Astrocyte (in vitro differentiated cells and primary cell): ENCODE results near the gene DSCAM.

Experiments used
- CTCF ChIP-seq: IDR thresholded peaks from 2 replicates; pipeline ENCODE4 v1.5.1; 2011; ENCODE audit warnings: low read depth, mild to moderate bottlenecking, inconsistent platforms, low read length, moderate library complexity; ENCODE audit not compliant: insufficient read depth
- EZH2 ChIP-seq: IDR thresholded peaks from 2 replicates; pipeline ENCODE4 v1.6.1; 2012; ENCODE audit warnings: mild to moderate bottlenecking, low read length, inconsistent platforms; ENCODE audit not compliant: insufficient read depth

DNA sequence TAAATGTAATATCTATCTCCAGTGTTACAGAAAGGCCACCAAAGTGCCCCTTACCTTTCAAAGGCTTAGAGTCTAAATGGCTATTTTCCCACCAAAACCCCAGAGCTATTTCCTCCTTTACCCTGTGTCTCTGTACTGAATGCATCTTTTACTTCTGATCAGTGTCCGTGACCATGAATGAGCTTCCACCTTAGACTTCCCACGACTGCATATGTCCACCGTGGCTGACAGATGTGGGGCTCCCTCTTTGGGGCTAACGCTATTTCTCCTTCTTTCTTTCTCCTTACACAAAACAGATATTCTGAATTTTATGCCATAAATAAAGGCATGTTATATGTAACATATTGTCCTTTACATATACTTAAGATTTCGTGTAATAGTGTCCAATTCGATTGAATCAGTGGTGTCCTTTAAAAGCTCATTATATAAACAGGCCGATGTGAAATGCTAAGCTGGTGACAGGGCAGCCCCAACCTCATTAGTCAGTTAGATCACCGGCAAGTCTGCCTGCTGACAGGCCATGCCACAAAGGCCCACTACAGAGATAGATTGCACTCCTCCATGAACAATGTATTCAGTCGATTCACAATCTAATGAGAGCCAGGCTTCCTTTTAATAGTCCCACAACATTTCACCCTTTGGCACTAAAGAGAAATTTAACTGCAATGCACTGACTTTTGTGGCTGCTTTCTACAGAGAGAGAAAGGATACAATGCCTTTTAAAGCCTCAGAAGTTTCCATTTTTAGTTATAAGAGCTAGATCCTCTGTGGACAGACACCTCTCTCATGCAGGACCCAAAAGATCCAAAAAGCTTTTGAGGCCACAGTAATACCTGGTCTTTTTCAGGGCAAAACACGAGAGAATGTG lies 681.8 kb downstream of the DSCAM start:
- TF ChIP-seq CTCF: no peak
- TF ChIP-seq EZH2: no peak
